ENCODE results near the gene NET1. TPM values are rescaled to one million over a fixed set of nuclear protein-coding genes. Genes with fewer than 3 reads are reported as not detected.

Gene NET1
- total RNA-seq, 4 donors from 2014 or later: 272 to 430 (median 363) TPM

- intact Hi-C loops (cut with DNase I): no loop called here
- TF ChIP-seq POLR2AphosphoS5 (IDR thresholded peaks at IDR 0.05): no peak
- H3K9me3 ChIP-seq: no peaks in the 10 kb centered on the region
- no peak overlapping the region for H3K27ac ChIP-seq (replicated peaks in 1 of 4)
- no peaks in the 10 kb centered on the region for H3K27me3 ChIP-seq
- no peak overlapping the region for H3K4me3 ChIP-seq
- no peaks in the 10 kb centered on the region for H3K4me1 ChIP-seq
- no peak for DNase-seq (ENCODE audit: extremely low spot score)
- 73% methylated on average over 11 of the region's 13 CpGs for WGBS
- H3K36me3 ChIP-seq: no peaks in the 10 kb centered on the region
Measured at GRCh38 chr10:5476918-5477525, 64.7 kb downstream of the NET1 start.

- no peak overlapping the region for H3K27ac ChIP-seq (replicated peaks in 1 of 4)
- no peaks in the 10 kb centered on the region for H3K4me1 ChIP-seq
- no peaks in the 10 kb centered on the region for H3K36me3 ChIP-seq
- WGBS: 90% methylated on average over 8 of the region's 11 CpGs
- H3K27me3 ChIP-seq: no peaks in the 10 kb centered on the region
- TF ChIP-seq EP300 (IDR thresholded peaks at IDR 0.05) (no peak), POLR2AphosphoS5 (IDR thresholded peaks at IDR 0.05) (no peak), CTCF (IDR thresholded peaks at IDR 0.05) (no peak), POLR2A (IDR thresholded peaks at IDR 0.05; ENCODE audit: low read depth) (no peak)
- DNase-seq (ENCODE audit: extremely low spot score): no peak
- no peaks in the 10 kb centered on the region for H3K9me3 ChIP-seq
- intact Hi-C loops (cut with DNase I): no loop called here
- no peak overlapping the region for H3K4me3 ChIP-seq
Measured at GRCh38 chr10:5477948-5478693, 65.8 kb downstream of the NET1 start.

GRCh38 chr10:5478694-5479305 is 66.4 kb downstream of the NET1 start:
- Histone ChIP-seq H3K9me3 (no peaks in the 10 kb centered on the region), H3K27me3 (no peaks in the 10 kb centered on the region), H3K4me3 (no peak overlapping the region), H3K36me3 (no peaks in the 10 kb centered on the region), H3K27ac (replicated peaks in 1 of 4) (no peak overlapping the region), H3K4me1 (no peaks in the 10 kb centered on the region)
- intact Hi-C loops (cut with DNase I): no loop called here
- no peak for DNase-seq (ENCODE audit: extremely low spot score)
- 91% methylated on average over 13 of the region's 18 CpGs for WGBS
- TF ChIP-seq CTCF (IDR thresholded peaks at IDR 0.05) (no peak), POLR2A (IDR thresholded peaks at IDR 0.05; ENCODE audit: low read depth) (no peak), EP300 (IDR thresholded peaks at IDR 0.05) (no peak), POLR2AphosphoS5 (IDR thresholded peaks at IDR 0.05) (no peak)

- intact Hi-C loops (cut with DNase I): no loop called here
- no peaks in the 10 kb centered on the region for H3K9me3 ChIP-seq
- no peak overlapping the region for H3K4me3 ChIP-seq
- no peaks in the 10 kb centered on the region for H3K36me3 ChIP-seq
- WGBS: 78% methylated on average over 14 of the region's 14 CpGs
- no peaks in the 10 kb centered on the region for H3K4me1 ChIP-seq
- no peak for DNase-seq (ENCODE audit: extremely low spot score)
- no peak overlapping the region for H3K27ac ChIP-seq (replicated peaks in 1 of 4)
- TF ChIP-seq CTCF (IDR thresholded peaks at IDR 0.05): no peak
- no peak for TF ChIP-seq EP300 (IDR thresholded peaks at IDR 0.05)
- TF ChIP-seq POLR2A (IDR thresholded peaks at IDR 0.05; ENCODE audit: low read depth): no peak
- TF ChIP-seq POLR2AphosphoS5 (IDR thresholded peaks at IDR 0.05): no peak
- no peaks in the 10 kb centered on the region for H3K27me3 ChIP-seq
Measured at GRCh38 chr10:5479481-5480161, 67.3 kb downstream of the NET1 start.

All from esophagus muscularis mucosa (tissue), 4 donors.